PC-9 (cell line): Measurements from ENCODE around the gene UNC13B.

Experiments used
- CTCF ChIP-seq: fragments of 200-600 bp; sonication (generic); conservative IDR thresholded peaks from 2 replicates; pipeline ENCODE4 v1.6.1; 2017; ENCODE audit warnings: mixed run types, antibody characterized with exemption, mild to moderate bottlenecking, moderate library complexity
- EZH2 ChIP-seq: fragments of 200-600 bp; sonication (generic); IDR thresholded peaks from 2 replicates; pipeline ENCODE4 v1.8.0; 2017; ENCODE audit warnings: antibody characterized with exemption, low read depth

DNA sequence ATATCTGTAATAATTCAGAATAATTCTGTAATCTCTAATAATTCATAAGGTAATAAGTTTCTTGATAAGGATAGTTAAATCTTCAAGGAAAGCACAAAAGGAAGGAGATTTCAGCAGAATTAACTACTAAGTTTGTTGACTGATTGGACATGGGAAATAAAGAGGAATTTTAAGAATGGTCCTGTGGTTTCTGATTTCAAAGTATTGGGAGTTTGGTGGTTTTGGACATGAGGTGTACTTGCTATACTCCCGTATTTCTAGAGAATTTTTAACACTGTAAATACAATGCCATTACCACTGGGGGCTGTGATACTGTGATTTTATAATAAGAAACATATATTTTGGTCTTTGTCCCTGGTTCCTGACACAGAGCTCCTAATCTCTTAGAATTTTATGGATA, 123.9 kb downstream of the UNC13B start:
- TF ChIP-seq CTCF (no peak), EZH2 (no peak)
